ENCODE data around the gene PPIA.
"Not testable (repeated sequence)": the region's sequence is repeated elsewhere in the genome, so short reads cannot be mapped to it uniquely, and the experiment has no call there.

Gene PPIA

GRCh38 chr7:44799939-44800338 is 3.5 kb downstream of the PPIA start:
- H3K4me3 ChIP-seq, result no peak overlapping the region
- no peak for DNase-seq (ENCODE audit: low spot score)
- no peak for TF ChIP-seq CTCF (IDR thresholded peaks at IDR 0.05)
- H3K27ac ChIP-seq, result no peak overlapping the region

GRCh38 chr7:44801890-44802289 is 5.4 kb downstream of the PPIA start:
- Histone ChIP-seq H3K4me3 (no peak overlapping the region), H3K27ac (no peak overlapping the region)
- TF ChIP-seq CTCF (IDR thresholded peaks at IDR 0.05), result no peak
- DNase-seq (ENCODE audit: low spot score), result no peak

DNA sequence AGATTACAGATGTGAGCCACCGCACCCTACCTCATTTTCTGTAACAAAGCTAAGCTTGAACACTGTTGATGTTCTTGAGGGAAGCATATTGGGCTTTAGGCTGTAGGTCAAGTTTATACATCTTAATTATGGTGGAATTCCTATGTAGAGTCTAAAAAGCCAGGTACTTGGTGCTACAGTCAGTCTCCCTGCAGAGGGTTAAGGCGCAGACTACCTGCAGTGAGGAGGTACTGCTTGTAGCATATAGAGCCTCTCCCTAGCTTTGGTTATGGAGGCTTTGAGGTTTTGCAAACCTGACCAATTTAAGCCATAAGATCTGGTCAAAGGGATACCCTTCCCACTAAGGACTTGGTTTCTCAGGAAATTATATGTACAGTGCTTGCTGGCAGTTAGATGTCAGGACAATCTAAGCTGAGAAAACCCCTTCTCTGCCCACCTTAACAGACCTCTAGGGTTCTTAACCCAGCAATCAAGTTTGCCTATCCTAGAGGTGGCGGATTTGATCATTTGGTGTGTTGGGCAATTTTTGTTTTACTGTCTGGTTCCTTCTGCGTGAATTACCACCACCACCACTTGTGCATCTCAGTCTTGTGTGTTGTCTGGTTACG is 6.0 kb downstream of the PPIA start:
- DNase-seq (ENCODE audit: low spot score), result no peak
- H3K4me3 ChIP-seq, result no peak overlapping the region
- no peak for TF ChIP-seq CTCF (IDR thresholded peaks at IDR 0.05)
- H3K27ac ChIP-seq, result no peak overlapping the region

GRCh38 chr7:44803828-44804519 is 7.5 kb downstream of the PPIA start:
- not testable (repeated sequence) for H3K27ac ChIP-seq; DNase-seq (ENCODE audit: low spot score); H3K4me3 ChIP-seq

- no peak overlapping the region for H3K27ac ChIP-seq
- H3K4me3 ChIP-seq, result no peak overlapping the region
- no peak for DNase-seq (ENCODE audit: low spot score)
- TF ChIP-seq CTCF (IDR thresholded peaks at IDR 0.05), result no peak
Observed at GRCh38 chr7:44805950-44806349, 9.5 kb downstream of the PPIA start.

- no peak overlapping the region for H3K27ac ChIP-seq
- TF ChIP-seq CTCF (IDR thresholded peaks at IDR 0.05), result no peak
- no peak for DNase-seq (ENCODE audit: low spot score)
- no peak overlapping the region for H3K4me3 ChIP-seq
Observed at GRCh38 chr7:44808914-44809393, 12.5 kb downstream of the PPIA start.

DNA sequence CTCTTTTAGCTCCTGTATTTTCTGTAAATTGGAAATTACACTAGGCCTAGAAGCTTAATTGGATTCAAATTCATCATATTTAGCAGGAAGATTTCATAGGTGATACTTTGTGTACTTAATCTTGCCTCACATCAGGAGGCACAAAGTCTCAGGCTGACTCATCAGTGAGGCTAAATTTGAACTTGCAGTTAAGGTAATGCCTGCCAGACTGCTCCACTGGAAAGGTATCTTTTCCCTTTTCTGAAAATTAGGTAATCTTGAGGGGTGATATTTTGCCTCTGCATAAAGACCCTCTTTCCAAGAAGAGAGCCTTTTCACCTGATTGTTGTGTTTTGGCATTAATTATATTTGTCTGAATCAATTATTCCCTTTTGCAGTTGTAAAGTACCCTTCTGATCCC is 14.6 kb downstream of the PPIA start:
- DNase-seq (ENCODE audit: low spot score), result no peak
- no peak for TF ChIP-seq CTCF (IDR thresholded peaks at IDR 0.05)
- H3K27ac ChIP-seq, result no peak overlapping the region
- H3K4me3 ChIP-seq, result no peak overlapping the region
